HG02970 (cell line): ENCODE results near the gene DRD1.
"Not testable (repeated sequence)": the region's sequence is repeated elsewhere in the genome, so short reads cannot be mapped to it uniquely, and the experiment has no call there.

ENCODE experiments used
- ATAC-seq: cut with Tn5 transposase; IDR thresholded peaks from one replicate; pipeline ENCODE4 v1.9.1; 2021; ENCODE audit warnings: mild to moderate bottlenecking, moderate library complexity, moderate number of reproducible peaks; ENCODE audit not compliant: unreplicated experiment, low FRiP score

DRD1 gene

GRCh38 chr5:175468892-175469291, 24.9 kb upstream of the DRD1 start:
- ATAC-seq = no peak

- ATAC-seq = no peak
These were observed 24.2 kb upstream of the DRD1 start for GRCh38 chr5:175467983-175468690.

- ATAC-seq = no peak
These were observed 22.8 kb upstream of the DRD1 start for GRCh38 chr5:175466700-175467318.

GRCh38 chr5:175465282-175465681, 21.3 kb upstream of the DRD1 start:
- ATAC-seq = no peak

- peak; percentile 29 for ATAC-seq
These were observed 20.9 kb upstream of the DRD1 start for GRCh38 chr5:175464942-175465233.

- ATAC-seq = peak; percentile 92
These were observed 20.3 kb upstream of the DRD1 start for GRCh38 chr5:175464074-175464941.

- no peak for ATAC-seq
These were observed 19.7 kb upstream of the DRD1 start for GRCh38 chr5:175463641-175464040.

GRCh38 chr5:175461370-175461769, 17.4 kb upstream of the DRD1 start:
- ATAC-seq = no peak

GRCh38 chr5:175460552-175460951, 16.6 kb upstream of the DRD1 start:
- no peak for ATAC-seq

GRCh38 chr5:175460126-175460525, 16.1 kb upstream of the DRD1 start:
- no peak for ATAC-seq

- peak; percentile 88 for ATAC-seq
These were observed 13.5 kb upstream of the DRD1 start for GRCh38 chr5:175457466-175457865.

GRCh38 chr5:175456105-175456742, 12.2 kb upstream of the DRD1 start:
- no peak for ATAC-seq

GRCh38 chr5:175454338-175454737, 10.4 kb upstream of the DRD1 start:
- ATAC-seq = not testable (repeated sequence)

GRCh38 chr5:175452166-175452565, 8.2 kb upstream of the DRD1 start:
- ATAC-seq = no peak

GRCh38 chr5:175448276-175448675, 4.3 kb upstream of the DRD1 start:
- no peak for ATAC-seq

- ATAC-seq = no peak
These were observed 3.6 kb upstream of the DRD1 start for GRCh38 chr5:175447571-175447970.

GRCh38 chr5:175446378-175446777, 2.4 kb upstream of the DRD1 start:
- ATAC-seq = not testable (repeated sequence)

GRCh38 chr5:175444905-175445456, 999 bp upstream of the DRD1 start:
- ATAC-seq = no peak

GRCh38 chr5:175443514-175444059, 395 bp downstream of the DRD1 start:
- ATAC-seq = no peak

- ATAC-seq = no peak
These were observed 5.6 kb downstream of the DRD1 start for GRCh38 chr5:175438234-175438857.
